Left ventricle myocardium inferior (tissue), 1 donor: ENCODE measurements around the gene EIF6. TPM values are rescaled to one million over a fixed set of nuclear protein-coding genes. Genes with fewer than 3 reads are reported as not detected.

Source experiments
- DNase-seq: peaks from one replicate; pipeline ENCODE4 v3.0.0-alpha.2; 2020
- H3K27ac ChIP-seq: fragments of 200-600 bp; replicated peaks from 2 replicates; pipeline ENCODE4 v1.8.0; 2021
- H3K27me3 ChIP-seq: fragments of 200-600 bp; 2 replicates; pipeline ENCODE4 v1.8.0; 2021; ENCODE audit warnings: low read depth
- H3K36me3 ChIP-seq: fragments of 200-600 bp; 2 replicates; pipeline ENCODE4 v1.8.0; 2021
- H3K4me1 ChIP-seq: fragments of 200-600 bp; 2 replicates; pipeline ENCODE4 v1.8.0; 2021
- H3K4me3 ChIP-seq: fragments of 200-600 bp; 2 replicates; pipeline ENCODE4 v1.8.0; 2021; ENCODE audit warnings: mild to moderate bottlenecking, moderate library complexity
- H3K9me3 ChIP-seq: fragments of 200-600 bp; replicated peaks from 2 replicates; pipeline ENCODE4 v1.8.0; 2021
- CTCF ChIP-seq: fragments of 200-600 bp; IDR thresholded peaks from 2 replicates; pipeline ENCODE4 v1.8.0; 2021; ENCODE audit warnings: antibody characterized with exemption, mild to moderate bottlenecking, borderline replicate concordance
- intact Hi-C: fragments of 100-400 bp; cut with micrococcal nuclease; formaldehyde crosslinking; loops from one replicate; pipeline ENCODE4 v1.11.0; 2022
- total RNA-seq: library from RNA; stranded (reverse); fragmentation: NEBNext Ultra II Directional; extraction: Animal tissue kit (Norgen Biotek cat#: 25700); gene quantifications from one replicate; pipeline ENCODE4 v1.2.1, GENCODE V29; 2021
- donor health status: DM: no; HTN: yes; CAD: no; lungs with severe emphysema.

EIF6 gene
- total RNA-seq, 1 donor from 2014 or later: 37.4 TPM

DNA sequence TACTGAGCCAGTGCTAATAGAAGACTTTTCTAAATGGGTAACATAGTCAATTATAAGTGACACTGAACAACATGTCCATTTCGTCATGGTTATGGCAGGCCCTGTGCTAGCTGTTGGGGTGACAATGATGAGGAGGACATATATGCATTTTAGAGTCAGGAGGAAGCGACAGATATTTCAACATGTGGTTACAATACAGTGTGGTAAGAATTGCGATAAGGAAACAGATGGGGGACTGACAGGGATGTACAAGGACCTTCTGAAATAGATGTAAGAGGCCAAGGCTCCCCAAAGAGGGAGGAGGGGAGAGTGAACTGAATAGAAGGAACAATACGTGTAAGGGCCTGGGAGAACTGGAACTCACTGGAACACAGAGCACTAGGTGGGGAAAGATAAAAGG is 46.4 kb downstream of the EIF6 start:
- H3K36me3 ChIP-seq: peaks cover 17% of the 10 kb centered on the region
- DNase-seq: no peak
- intact Hi-C loops: no loop called here
- no peaks in the 10 kb centered on the region for H3K27me3 ChIP-seq
- no peak overlapping the region for H3K27ac ChIP-seq
- H3K4me3 ChIP-seq: no peak overlapping the region
- no peak for TF ChIP-seq CTCF
- no peaks in the 10 kb centered on the region for H3K4me1 ChIP-seq
- H3K9me3 ChIP-seq: peaks cover 6% of the 10 kb centered on the region

- DNase-seq: no peak
- H3K27ac ChIP-seq: no peak overlapping the region
- no peak overlapping the region for H3K4me3 ChIP-seq
- no peak for TF ChIP-seq CTCF
- peaks cover 17% of the 10 kb centered on the region for H3K36me3 ChIP-seq
- no peaks in the 10 kb centered on the region for H3K4me1 ChIP-seq
- no peaks in the 10 kb centered on the region for H3K27me3 ChIP-seq
- intact Hi-C loops: no loop called here
- peaks cover 6% of the 10 kb centered on the region for H3K9me3 ChIP-seq
These were observed 47.1 kb downstream of the EIF6 start for GRCh38 chr20:35237486-35237885.

GRCh38 chr20:35235881-35236280 is 48.7 kb downstream of the EIF6 start:
- no peak overlapping the region for H3K4me3 ChIP-seq
- no peak overlapping the region for H3K27ac ChIP-seq
- peaks cover 21% of the 10 kb centered on the region for H3K36me3 ChIP-seq
- intact Hi-C loops: no loop called here
- no peaks in the 10 kb centered on the region for H3K27me3 ChIP-seq
- DNase-seq: no peak
- peaks cover 6% of the 10 kb centered on the region for H3K9me3 ChIP-seq
- no peaks in the 10 kb centered on the region for H3K4me1 ChIP-seq
- TF ChIP-seq CTCF: no peak

DNA sequence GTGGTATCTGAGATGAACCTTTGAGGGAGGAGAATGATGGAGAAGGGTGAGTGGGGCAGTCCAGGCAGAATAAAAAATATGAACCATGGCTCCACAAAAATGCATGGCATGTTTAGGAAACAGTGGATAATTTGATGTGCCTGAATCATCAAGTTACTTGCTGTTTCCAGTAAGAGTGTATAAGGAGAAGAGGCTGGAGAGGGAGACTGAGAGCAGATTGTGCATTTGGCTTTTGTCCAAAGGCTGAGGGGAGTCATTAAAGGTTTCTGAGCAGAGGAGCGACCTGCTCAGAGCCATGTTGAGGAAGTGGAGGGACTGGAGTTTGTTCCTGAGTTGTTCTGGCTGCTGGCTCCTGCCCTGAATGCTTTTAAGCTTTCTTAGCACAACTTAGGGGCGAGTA is 52.0 kb downstream of the EIF6 start:
- no peak overlapping the region for H3K4me3 ChIP-seq
- H3K27me3 ChIP-seq: no peaks in the 10 kb centered on the region
- H3K36me3 ChIP-seq: peaks cover 23% of the 10 kb centered on the region
- H3K27ac ChIP-seq: no peak overlapping the region
- no peak for DNase-seq
- no peaks in the 10 kb centered on the region for H3K4me1 ChIP-seq
- no peak for TF ChIP-seq CTCF
- intact Hi-C loops: no loop called here
- H3K9me3 ChIP-seq: peaks cover 6% of the 10 kb centered on the region

Other genes with a start within 250 kb of the EIF6 start
- 30.7 TPM for gene TRPC4AP, start 192.0 kb downstream of the EIF6 start, total RNA-seq
- 10.4 TPM for gene EDEM2, start 137.4 kb downstream of the EIF6 start, total RNA-seq
- gene PROCR, start 112.7 kb downstream of the EIF6 start, total RNA-seq: 9.8 TPM
- 0.25 TPM for gene MMP24, start 58.1 kb downstream of the EIF6 start, total RNA-seq
- 45.4 TPM for gene MMP24OS, start 6.7 kb downstream of the EIF6 start, total RNA-seq
- gene FAM83C, start 7.7 kb upstream of the EIF6 start, total RNA-seq: not detected
- gene UQCC1, start 127.2 kb upstream of the EIF6 start, total RNA-seq: 145 TPM
- gene GDF5, start 153.5 kb upstream of the EIF6 start, total RNA-seq: 0.11 TPM
- 15.3 TPM for gene CEP250, start 170.8 kb upstream of the EIF6 start, total RNA-seq
- gene C20orf173, start 244.9 kb upstream of the EIF6 start, total RNA-seq: not detected